SU-DHL-6 (cell line): ENCODE results near the gene PDE9A.
"Not testable (repeated sequence)": the region's sequence is repeated elsewhere in the genome, so short reads cannot be mapped to it uniquely, and the experiment has no call there.

Source experiments
- H2AFZ ChIP-seq: fragments of 200-600 bp; sonication (generic); 2 replicates; pipeline ENCODE4 v1.6.1; 2014; ENCODE audit warnings: low read depth, mild to moderate bottlenecking, moderate library complexity, mixed read lengths, antibody characterized with exemption, low read length; ENCODE audit not compliant: severe bottlenecking
- H3F3A ChIP-seq: fragments of 200-600 bp; shearing (Covaris generic); 2 replicates; pipeline ENCODE4 v1.6.0; 2016; ENCODE audit warnings: antibody characterized with exemption, mild to moderate bottlenecking; ENCODE audit not compliant: insufficient read depth
- H3K27ac ChIP-seq: fragments of 200-600 bp; sonication (generic); 2 replicates; pipeline ENCODE4 v1.5.1; 2016; ENCODE audit warnings: low read depth, mild to moderate bottlenecking, low read length, moderate library complexity, mixed read lengths
- H3K27me3 ChIP-seq: fragments of 200-600 bp; sonication (generic), shearing (Covaris generic); 2 replicates; pipeline ENCODE4 v1.6.0; 2014; ENCODE audit warnings: mild to moderate bottlenecking, low read length
- H3K36me3 ChIP-seq: fragments of 200-600 bp; sonication (generic); 2 replicates; pipeline ENCODE4 v1.6.1; 2014; ENCODE audit warnings: mild to moderate bottlenecking, low read length, mixed read lengths
- H3K4me2 ChIP-seq: fragments of 300-600, 200-600 bp; shearing (Covaris generic), sonication (generic); 2 replicates; pipeline ENCODE4 v1.6.0; 2014; ENCODE audit warnings: low read length, low read depth, mild to moderate bottlenecking; ENCODE audit not compliant: poor library complexity, severe bottlenecking
- H3K4me3 ChIP-seq: fragments of 200-600 bp; sonication (generic); 2 replicates; pipeline ENCODE4 v1.5.1; 2014; ENCODE audit warnings: antibody characterized with exemption, low read length, mild to moderate bottlenecking, mixed read lengths; ENCODE audit not compliant: insufficient read depth, poor library complexity, severe bottlenecking
- H3K79me2 ChIP-seq: fragments of 200-600 bp; sonication (generic); 2 replicates; pipeline ENCODE4 v1.6.1; 2014; ENCODE audit warnings: mild to moderate bottlenecking, low read length, moderate library complexity; ENCODE audit not compliant: insufficient read depth
- H3K9ac ChIP-seq: fragments of 200-600 bp; sonication (generic); 2 replicates; pipeline ENCODE4 v1.7.0; 2014; ENCODE audit warnings: mild to moderate bottlenecking, low read length
- H3K9me2 ChIP-seq: fragments of 200-600 bp; sonication (generic); replicated peaks from 2 replicates; pipeline ENCODE4 v1.6.1; 2014; ENCODE audit warnings: low read length; ENCODE audit not compliant: insufficient read depth
- H3K9me3 ChIP-seq: fragments of 200-600 bp; sonication (generic); 2 replicates; pipeline ENCODE4 v1.6.1; 2014; ENCODE audit warnings: low read length, mixed read lengths; ENCODE audit not compliant: insufficient read depth
- H4K20me1 ChIP-seq: fragments of 200-600 bp; sonication (generic); 2 replicates; pipeline ENCODE4 v1.6.1; 2014; ENCODE audit warnings: low read depth, mild to moderate bottlenecking, antibody characterized with exemption, low read length, moderate library complexity, mixed read lengths
- CTCF ChIP-seq: fragments of 200-600 bp; sonication (generic); IDR thresholded peaks from one replicate; pipeline ENCODE4 v1.5.1; 2017; ENCODE audit warnings: antibody characterized with exemption, mild to moderate bottlenecking, low read length, moderate library complexity; ENCODE audit not compliant: insufficient read depth, poor library complexity, severe bottlenecking
- EZH2phosphoT487 ChIP-seq: fragments of 200-600 bp; sonication (generic), shearing (Covaris generic); conservative IDR thresholded peaks from 2 replicates; pipeline ENCODE4 v1.6.1; 2018; ENCODE audit warnings: mild to moderate bottlenecking, antibody characterized with exemption, low read length, moderate library complexity, mixed read lengths

PDE9A gene

GRCh38 chr21:42811960-42812359 lies 158.5 kb downstream of the PDE9A start:
- Histone ChIP-seq H3K9me2 (no peaks in the 10 kb centered on the region), H3K36me3 (no peaks in the 10 kb centered on the region; the same call in 1 of the 2 replicates), H3F3A (no peaks in the 10 kb centered on the region), H3K9me3 (peaks cover 9% of the 10 kb centered on the region; the same call in 1 of the 2 replicates), H3K4me2 (no peak overlapping the region), H3K9ac (no peak overlapping the region), H2AFZ (no peak overlapping the region), H3K79me2 (no peaks in the 10 kb centered on the region), H3K27ac (no peak overlapping the region), H4K20me1 (no peaks in the 10 kb centered on the region), H3K4me3 (no peak overlapping the region), H3K27me3 (no peaks in the 10 kb centered on the region)
- TF ChIP-seq CTCF (no peak), EZH2phosphoT487 (no peak)

DNA sequence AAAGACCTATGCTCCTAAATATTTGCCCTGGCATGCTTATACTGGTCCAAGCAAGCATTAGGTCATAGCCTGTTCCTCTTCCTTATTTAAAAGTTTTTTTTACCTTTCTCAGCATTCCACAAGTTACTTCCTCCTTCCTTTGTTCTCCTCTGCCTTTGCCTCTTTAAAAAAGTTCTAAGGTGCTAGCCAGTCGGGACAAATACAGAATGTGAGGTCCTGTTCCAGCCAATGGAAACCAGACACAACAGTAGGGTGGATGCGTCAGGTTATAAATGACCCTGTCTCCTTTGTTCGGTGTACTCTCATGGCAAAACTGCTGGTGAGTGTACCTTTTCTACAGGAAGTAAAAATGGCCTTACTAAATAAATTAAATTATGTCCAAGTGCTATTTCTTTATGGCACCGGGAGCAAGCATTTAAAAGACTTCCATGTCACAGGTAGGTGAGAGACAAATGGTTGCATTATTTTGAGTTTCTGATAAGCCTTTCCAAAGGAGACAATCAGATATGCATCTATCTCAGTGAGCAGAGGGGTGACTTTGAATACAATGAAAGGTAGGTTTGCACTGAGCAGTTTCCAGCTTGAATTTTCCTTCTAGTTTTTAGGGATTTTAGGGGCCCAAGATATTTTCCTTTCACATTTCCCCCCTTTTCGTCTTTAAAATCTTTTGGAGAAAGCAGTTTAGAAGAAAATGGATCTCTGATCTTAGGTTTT lies 159.3 kb downstream of the PDE9A start:
- H3K27me3 ChIP-seq, H3K4me2 ChIP-seq, H3K9me2 ChIP-seq, H4K20me1 ChIP-seq, H3K79me2 ChIP-seq, H3K4me3 ChIP-seq, H3K27ac ChIP-seq, H3K36me3 ChIP-seq, H3K9ac ChIP-seq, H3K9me3 ChIP-seq, H2AFZ ChIP-seq, H3F3A ChIP-seq: not testable (repeated sequence)

DNA sequence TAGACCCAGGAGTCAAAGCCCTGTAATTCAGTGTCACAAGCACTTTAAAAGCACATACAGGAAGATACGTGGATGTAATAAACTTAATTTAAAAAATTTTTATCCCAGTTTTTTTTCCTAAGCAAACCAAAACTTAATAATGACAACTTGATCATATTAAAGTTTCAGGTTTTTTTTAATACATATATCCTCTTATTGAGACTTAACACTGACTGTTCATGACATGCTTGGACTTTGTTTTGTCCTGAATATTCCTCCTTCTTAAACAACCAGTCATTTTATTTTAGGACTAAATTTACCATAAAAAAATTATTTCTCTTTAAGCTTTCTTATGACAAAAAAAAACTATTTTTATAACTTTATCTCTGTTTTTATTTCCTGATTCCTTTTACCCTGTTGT lies 161.8 kb downstream of the PDE9A start:
- H3K9ac ChIP-seq = no peak overlapping the region
- no peaks in the 10 kb centered on the region for H3K27me3 ChIP-seq
- TF ChIP-seq CTCF (no peak), EZH2phosphoT487 (no peak)
- H3F3A ChIP-seq = no peaks in the 10 kb centered on the region
- H3K9me2 ChIP-seq = no peaks in the 10 kb centered on the region
- no peaks in the 10 kb centered on the region; the same call in 1 of the 2 replicates for H3K36me3 ChIP-seq
- H3K27ac ChIP-seq = no peak overlapping the region
- H3K4me2 ChIP-seq = no peak overlapping the region
- no peak overlapping the region for H3K4me3 ChIP-seq
- no peak overlapping the region for H2AFZ ChIP-seq
- H3K79me2 ChIP-seq = no peaks in the 10 kb centered on the region
- peaks cover 9% of the 10 kb centered on the region; the same call in 1 of the 2 replicates for H3K9me3 ChIP-seq
- H4K20me1 ChIP-seq = no peaks in the 10 kb centered on the region

DNA sequence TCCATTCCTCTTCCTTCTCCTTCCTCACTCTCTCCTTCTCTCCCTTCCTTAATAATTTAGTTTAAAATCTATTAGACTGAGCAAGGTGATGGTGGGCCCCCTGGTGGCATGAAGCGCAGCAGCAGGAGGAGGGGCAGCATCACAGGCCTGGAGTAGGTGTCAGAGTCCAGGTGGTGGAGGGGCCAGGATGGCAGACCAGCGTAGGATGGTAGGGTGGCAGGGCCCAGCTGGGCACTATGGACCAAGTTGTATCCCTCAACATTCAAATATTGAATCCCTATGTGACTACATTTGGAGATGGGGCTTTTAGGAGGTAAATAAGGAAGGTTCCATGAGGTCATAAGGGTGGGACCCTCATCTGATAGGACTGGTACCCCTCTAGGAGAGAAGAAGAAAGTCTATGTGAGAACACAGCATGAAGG lies 164.9 kb downstream of the PDE9A start:
- no peaks in the 10 kb centered on the region for H3K79me2 ChIP-seq
- no peak overlapping the region for H3K9ac ChIP-seq
- no peaks in the 10 kb centered on the region for H4K20me1 ChIP-seq
- no peak overlapping the region for H3K4me3 ChIP-seq
- no peak overlapping the region for H3K4me2 ChIP-seq
- no peaks in the 10 kb centered on the region for H3F3A ChIP-seq
- H3K27me3 ChIP-seq = no peaks in the 10 kb centered on the region
- no peak overlapping the region for H3K27ac ChIP-seq
- TF ChIP-seq EZH2phosphoT487 (no peak), CTCF (peak; percentile 89)
- H2AFZ ChIP-seq = no peak overlapping the region
- H3K36me3 ChIP-seq = no peaks in the 10 kb centered on the region; the same call in 1 of the 2 replicates
- peaks cover 9% of the 10 kb centered on the region; the same call in 1 of the 2 replicates for H3K9me3 ChIP-seq
- no peaks in the 10 kb centered on the region for H3K9me2 ChIP-seq
